Dermis microvascular lymphatic vessel endothelial cell (primary cell): Measurements from ENCODE around the gene MAP4K4. TPM values are rescaled to one million over a fixed set of nuclear protein-coding genes. Genes with fewer than 3 reads are reported as not detected.
"Not testable (repeated sequence)": the region's sequence is repeated elsewhere in the genome, so short reads cannot be mapped to it uniquely, and the experiment has no call there.

Source experiments
- DNase-seq, 2 donors: peaks; one replicate each; pipeline versions ENCODE4 v3.0.0 to v3.0.0-alpha.2; 2010; ENCODE audit warnings: low read depth in 2 of 2
- total RNA-seq: library from RNA; depleted of rRNA; stranded (reverse); fragments of >200 nt; gene quantifications from 2 replicates; pipeline ENCODE4 v1.2.1, GENCODE V29; 2014

MAP4K4 gene
- total RNA-seq, 1 donor from 2014 or later: 126 TPM

DNA sequence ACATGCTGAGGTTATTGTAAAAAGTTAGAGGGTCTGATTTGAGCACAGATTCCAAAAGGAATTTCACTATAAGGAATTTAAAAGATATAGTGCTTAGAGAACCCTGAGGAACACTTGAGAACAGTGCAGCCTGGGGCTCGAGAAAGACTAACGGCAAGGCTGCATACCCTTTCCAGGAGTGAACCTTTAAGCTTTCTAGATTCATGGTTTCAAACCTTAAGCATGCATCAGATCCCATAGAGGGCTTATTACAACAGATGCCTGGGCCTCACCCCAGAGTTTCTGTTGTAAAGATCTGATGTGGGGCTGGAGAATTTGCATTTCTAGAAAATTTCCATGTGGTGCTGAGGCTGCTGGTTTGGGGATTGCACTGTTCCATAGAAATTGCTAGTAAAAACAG, 203.7 kb downstream of the MAP4K4 start:
- DNase-seq: no peak

DNA sequence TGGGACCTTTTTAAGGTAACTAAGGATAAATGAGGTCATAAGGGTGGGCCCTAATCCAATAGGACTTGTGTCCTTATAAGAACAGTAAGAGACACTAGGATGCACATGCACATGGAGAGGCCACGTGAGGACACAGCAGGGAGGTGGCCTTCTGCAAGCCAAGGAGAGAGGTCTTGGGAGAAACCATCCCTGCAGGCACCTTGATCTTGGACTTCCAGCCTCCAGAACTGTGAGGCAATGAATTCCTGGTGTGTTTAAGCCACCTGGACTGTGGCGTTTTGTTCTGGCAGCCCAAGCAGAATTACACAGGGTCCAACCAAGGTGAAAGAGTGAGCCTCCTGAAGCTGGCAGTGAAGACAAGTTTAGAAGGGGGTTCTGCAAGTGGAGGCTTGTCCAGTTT, 204.7 kb downstream of the MAP4K4 start:
- no peak for DNase-seq

DNA sequence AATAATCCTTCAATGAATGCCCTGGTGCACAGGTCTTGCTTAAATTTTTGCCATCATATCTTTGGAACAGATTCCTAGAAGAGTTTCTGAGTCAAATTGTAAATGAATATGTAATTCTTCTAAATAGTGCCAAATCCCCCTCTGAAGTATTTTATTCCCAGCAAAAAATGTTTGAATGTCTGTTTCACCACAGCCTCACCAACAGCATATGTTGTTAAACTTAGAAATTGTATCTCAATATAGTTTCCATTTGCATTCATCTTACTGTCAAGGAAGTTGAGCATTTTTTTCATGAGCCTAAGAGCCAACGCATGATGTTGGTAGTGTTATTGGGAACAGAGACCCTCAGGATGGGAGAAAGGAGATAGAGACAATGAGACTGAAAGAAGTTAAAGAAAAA, 207.4 kb downstream of the MAP4K4 start:
- no peak for DNase-seq

DNA sequence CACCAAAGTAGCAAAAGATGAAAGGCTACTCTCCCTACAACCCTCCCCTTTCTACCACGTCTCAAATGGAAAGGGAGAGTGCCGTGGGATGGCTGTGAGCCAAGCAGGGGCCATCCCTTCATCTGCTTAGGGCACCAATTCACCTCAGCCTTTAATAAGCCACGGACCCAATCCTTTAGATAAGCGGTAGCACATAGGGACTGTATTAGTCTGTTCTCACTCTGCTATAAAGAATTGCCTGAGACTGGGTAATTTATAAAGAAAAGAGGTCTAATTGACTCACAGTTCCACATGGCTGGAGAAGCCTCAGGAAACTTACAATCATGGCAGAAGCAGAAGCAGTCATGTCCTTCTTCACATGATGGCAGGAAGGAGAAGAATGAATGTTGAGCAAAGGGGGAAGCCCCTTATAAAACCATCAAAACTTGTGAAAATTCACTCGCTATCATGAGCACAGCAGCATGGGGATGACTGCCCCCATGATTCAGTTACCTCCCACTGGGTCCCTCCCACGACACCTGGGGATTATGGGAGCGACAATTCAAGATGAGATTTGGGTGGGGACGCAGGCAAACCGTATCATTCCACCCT, 208.3 kb downstream of the MAP4K4 start:
- no peak for DNase-seq

DNA sequence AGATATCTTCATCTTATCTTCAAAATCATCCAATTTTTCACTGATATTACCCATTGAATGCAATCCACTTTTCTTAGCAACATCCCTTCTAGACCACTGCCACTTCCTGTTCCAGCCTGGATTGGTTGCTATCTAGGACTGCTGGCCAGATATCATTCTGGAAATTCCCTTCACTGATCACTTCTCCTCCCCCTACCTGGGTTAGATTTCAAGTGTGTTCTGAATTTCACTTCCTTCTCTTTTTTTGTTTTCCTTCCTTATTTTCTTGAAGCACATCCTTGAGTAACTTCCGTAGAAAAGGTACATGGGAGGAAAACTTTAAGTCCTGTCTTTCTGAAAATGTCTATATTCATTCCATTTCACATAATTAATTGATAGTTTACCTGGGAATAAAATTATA, 212.3 kb downstream of the MAP4K4 start:
- DNase-seq: no peak

DNA sequence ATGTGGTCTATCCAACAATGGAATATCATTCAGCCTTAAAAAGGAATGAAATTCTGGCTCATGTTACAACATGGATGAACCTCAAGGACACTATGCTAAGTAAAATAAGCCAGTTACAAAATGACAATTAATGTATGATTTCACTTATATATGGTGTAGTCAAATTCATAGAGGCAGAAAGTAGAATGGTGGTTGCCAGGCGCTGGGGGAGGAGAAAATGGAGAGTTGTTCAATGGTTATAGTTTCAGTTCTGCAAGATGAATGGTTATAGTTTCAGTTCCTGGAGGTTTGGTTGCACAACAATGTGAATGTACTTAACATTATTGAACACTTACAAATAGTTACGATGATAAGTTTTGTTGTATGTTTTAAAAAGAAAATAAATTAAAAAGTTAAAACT, 215.0 kb downstream of the MAP4K4 start:
- DNase-seq: no peak

DNA sequence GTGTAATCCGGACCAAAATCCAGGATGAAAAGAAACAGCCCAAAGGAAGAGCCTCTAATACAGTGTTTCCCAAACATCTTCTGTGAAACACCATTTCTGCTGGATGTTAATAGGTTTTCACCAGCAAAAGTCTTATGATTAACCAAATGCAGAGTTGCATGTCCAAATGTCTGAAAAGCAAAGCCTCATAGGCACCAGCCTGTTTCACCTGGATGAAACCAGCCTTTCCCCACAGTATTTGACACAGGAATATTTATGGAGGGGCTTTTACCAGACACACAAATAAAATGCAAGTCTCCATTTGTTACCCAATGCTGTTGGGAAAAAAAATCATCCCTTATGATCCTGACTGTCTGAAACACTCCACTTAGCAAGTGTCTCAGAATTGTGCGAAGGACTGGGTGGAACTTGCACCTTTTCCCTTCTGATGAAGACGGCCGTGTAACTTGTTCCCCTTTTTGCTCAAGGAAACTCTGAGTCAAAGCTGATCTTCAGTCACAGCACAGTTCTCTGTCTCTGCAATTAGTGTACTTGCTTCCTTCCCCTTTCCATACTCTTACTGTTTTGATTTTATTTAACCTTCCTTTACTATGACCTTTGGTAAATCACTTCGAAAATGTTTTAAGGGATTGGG, 223.9 kb downstream of the MAP4K4 start:
- DNase-seq: no peak

DNA sequence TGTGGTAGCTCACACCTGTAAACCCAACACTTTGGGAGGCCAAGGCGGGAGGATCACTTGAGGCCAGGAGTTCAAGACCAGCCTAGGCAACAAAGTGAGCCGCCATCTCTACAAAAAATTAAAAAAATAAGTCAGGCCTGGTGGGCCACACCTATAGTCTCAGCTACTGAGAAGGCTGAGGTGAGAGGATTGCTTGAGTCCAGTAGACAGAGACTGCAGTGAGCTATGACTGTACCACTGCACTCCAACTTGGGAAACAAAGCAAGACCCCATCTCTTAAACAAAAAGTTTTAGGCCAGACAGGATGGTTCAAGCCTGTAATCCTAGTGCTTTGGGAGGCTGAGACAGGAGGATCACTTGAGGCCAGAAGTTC, 224.4 kb downstream of the MAP4K4 start:
- DNase-seq: no peak

DNA sequence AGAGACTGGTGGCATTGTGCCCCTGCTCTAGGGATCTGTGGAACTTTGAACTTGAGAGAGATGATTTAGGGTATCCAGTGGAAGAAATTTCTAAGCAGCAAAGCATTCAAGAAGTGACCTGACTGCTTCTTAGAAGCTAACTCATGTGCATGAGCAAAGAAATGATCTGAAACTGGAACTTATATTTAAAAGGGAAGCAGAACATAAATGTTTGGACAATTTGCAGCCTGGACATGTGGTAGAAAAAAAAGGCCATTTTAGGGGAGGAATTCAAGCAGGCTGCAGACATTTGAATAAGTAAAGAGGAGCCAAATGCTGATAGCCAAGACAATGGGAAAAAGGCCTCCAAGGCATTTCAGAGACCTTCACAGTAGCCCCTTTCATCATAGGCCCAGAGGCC, 226.8 kb downstream of the MAP4K4 start:
- DNase-seq: not testable (repeated sequence)

DNA sequence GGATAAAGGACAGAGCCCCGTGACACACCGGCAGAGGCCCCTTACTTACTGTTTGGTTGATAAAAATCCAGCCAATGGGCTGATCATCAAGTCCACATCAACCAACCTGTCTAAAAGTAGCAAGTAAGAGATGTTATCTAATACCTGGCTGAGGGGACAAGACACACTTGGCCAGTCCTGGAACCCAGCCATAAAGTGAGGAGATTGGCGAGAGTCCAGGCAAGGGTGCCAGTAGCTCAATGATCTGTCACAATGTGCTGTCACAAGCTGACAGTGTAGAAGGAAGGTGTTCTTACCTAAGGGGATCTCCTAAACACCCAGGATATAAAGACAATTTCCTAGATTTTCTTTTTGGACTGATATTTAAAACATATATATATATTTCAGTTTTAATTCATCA, 232.5 kb downstream of the MAP4K4 start:
- no peak for DNase-seq

DNA sequence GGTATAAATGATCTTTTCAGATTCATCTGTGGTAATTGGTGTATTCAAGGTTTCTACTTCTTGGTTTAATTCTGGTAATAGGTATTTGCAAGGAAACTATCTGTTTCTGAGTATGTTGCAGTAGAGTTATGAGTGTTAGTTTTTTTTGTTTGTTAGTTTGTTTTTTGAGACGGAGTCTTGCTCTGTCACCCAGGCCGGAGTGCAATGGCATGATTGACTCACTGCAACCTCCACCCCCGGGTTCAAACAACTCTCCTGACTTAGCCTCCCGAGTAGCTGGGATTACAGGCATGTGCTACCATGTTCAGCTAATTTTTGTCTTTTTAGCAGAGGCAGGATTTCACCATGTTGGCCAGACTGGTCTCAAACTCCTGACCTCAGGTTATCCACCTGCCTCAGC, 233.3 kb downstream of the MAP4K4 start:
- DNase-seq: no peak

DNA sequence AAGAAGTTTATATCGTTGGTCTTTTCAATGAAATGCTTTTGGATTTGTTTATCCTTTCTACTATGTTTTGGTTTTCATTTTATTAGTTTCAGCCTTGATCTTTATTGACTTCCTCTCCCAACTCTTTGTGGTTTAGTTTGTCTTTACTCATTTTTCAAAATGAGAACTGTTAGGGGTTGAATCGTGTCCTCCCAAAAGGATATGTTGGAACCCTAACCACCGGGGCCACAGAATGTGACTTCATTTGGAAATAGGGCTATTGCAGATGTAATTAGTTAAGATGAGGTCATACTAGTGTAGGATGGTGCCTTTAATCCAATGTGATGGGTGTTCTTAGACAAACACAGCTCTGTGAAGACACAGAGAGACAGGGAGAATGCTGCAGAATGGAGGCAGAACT, 233.9 kb downstream of the MAP4K4 start:
- no peak for DNase-seq

DNA sequence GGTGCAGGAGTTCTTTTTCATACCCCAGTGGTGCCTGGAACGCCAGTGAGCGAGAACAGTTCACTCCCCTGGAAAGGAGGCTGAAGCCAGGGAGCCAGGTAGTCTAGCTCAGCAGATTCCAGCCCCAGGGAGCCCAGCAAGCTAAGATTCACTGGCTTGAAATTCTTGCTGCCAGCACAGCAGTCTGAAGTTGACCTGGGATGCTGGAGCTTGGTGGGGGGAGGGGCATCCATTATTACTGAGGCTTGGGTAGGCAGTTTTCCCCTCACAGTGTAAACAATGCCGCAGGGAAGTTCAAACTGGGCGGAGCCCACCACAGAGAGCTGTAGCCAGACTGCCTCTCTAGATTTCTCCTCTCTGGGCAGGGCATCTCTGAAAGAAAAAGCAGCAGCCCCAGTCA, 238.3 kb downstream of the MAP4K4 start:
- not testable (repeated sequence) for DNase-seq

DNA sequence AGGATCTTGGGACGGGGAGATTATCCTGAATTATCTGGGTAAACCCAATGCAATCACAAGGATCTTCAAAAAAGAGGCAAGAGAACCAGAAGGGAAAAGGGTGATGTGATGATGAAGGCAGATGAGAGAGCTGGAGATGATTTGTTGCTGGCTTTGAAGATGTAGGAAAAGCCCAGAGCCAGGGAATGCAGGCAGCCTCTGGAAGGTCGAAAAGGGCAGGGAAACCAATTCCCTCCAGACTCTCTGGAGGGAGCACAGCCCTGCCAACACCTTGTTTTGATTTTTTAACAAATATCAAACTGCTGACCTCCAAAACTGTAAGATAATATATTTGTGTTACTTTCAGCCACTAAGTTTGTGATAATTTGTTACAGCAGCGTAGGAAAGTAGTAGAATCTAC, 245.3 kb downstream of the MAP4K4 start:
- DNase-seq: no peak

Other genes with a start within 250 kb of the MAP4K4 start
- 0.13 and 0.51 TPM in 2 replicates for gene RFX8, start 222.6 kb upstream of the MAP4K4 start, total RNA-seq